ENCODE results near the gene TEK.

Gene TEK

GRCh38 chr9:27094640-27095298 lies 14.3 kb upstream of the TEK start:
- no peak for TF ChIP-seq CTCF (IDR thresholded peaks at IDR 0.05; ENCODE audit: insufficient read depth, low read depth, low read length, missing control alignments)
- H3K4me3 ChIP-seq (ENCODE audit: low read depth, low read length), result no peak overlapping the region
- no peak for DNase-seq (ENCODE audit: low read depth)

DNA sequence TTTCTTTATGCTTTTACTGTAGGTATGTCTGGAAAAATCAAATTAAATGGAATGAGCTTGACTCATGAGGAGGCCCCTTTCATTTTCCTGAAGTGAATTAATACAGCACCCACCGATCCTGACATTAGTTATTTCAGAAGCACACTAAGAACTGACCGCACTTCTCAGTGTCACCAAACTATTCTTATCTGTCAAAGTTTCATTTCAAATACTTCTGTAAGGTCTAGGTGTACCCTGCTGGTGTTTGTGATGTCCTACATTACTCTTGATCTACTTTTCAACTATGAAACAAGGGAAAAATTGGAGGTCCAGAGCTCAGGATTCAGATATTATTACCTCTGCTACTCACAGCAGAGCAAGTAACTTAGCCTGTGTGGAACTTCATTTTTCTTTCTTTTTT lies 1.8 kb upstream of the TEK start:
- no peak for TF ChIP-seq CTCF (IDR thresholded peaks at IDR 0.05; ENCODE audit: insufficient read depth, low read depth, low read length, missing control alignments)
- DNase-seq (ENCODE audit: low read depth), result peak; percentile 2
- no peak overlapping the region for H3K4me3 ChIP-seq (ENCODE audit: low read depth, low read length)

DNA sequence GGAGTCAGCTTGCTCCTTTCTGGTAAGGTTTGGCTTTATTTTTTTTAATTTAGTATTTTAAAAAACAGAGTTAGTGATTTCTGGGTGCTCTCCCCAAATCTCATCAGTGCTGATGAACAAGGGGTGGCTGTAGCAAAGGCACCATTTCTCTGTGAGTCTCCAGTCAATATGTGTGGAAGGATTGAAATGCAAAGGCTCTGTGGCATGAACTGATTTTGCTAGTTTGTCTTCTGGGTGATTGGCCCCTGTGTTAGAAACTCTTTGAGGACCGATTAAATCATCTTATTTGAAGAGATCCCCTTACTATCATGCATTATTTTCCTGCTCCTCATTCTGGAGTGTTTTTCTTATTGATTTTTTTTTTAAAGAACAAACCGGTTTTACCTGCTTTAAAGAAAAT lies 596 bp downstream of the TEK start:
- no peak overlapping the region for H3K4me3 ChIP-seq (ENCODE audit: low read depth, low read length)
- TF ChIP-seq CTCF (IDR thresholded peaks at IDR 0.05; ENCODE audit: insufficient read depth, low read depth, low read length, missing control alignments), result no peak
- DNase-seq (ENCODE audit: low read depth), result no peak

- no peak for TF ChIP-seq CTCF (IDR thresholded peaks at IDR 0.05; ENCODE audit: insufficient read depth, low read depth, low read length, missing control alignments)
- H3K4me3 ChIP-seq (ENCODE audit: low read depth, low read length), result no peak overlapping the region
These were observed 1.2 kb downstream of the TEK start for GRCh38 chr9:27110181-27110580.

GRCh38 chr9:27112235-27112634 lies 3.2 kb downstream of the TEK start:
- no peak for DNase-seq (ENCODE audit: low read depth)
- no peak overlapping the region for H3K4me3 ChIP-seq (ENCODE audit: low read depth, low read length)
- no peak for TF ChIP-seq CTCF (IDR thresholded peaks at IDR 0.05; ENCODE audit: insufficient read depth, low read depth, low read length, missing control alignments)

More at GRCh38 chr9:27110181-27110580, 1.2 kb downstream of the TEK start:
- no peak for DNase-seq (ENCODE audit: low read depth)

DNA sequence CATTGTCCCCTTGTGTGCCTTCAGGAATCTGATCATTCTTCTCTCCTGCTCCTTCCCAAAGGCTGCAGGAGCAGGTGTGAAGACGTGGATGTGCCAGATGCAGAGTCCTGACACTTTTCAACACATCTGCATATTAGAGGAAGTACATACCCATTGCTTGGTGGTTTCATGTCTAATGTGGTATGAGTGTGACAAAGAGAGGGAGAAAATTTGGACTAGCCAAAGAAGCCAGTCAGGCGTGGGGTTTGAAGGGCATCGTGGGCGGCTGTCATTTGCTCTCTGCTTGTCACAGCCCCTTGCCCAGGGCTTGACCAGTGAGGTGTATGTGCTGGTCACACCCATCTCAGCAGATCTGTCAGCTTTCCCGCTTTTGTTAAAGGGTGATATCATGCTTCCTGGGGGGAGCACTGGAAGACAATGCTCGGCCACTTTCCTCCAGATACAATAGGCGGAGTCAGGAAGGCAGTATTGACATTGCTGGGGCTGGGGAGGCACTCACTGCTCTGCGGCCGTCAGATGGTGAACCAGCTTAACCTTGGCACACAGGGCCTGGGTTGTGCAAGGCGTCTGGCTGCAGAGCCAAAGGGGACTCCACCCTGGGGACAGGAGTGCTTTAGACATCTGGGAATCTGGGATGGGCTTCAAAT lies 8.6 kb downstream of the TEK start:
- TF ChIP-seq CTCF (IDR thresholded peaks at IDR 0.05; ENCODE audit: insufficient read depth, low read depth, low read length, missing control alignments), result no peak
- no peak for DNase-seq (ENCODE audit: low read depth)

DNA sequence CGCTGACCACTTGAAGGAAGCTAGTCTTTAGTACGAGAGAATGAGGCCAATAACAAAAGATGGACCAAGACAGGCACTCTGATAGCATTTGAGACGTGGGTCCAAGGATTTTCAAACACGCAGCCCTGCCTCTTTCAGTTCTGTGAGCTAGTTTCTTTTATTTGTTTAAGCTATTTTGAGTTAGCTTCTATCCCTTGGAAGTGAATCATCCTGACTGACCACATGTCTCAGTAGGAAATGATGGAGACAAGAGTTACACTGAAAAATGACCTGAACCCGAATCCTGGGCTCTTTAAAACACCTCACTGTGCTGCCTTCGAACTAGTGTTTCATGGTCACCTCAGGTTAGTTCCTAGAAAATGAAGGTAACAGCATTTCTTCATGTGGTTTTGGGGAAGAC lies 9.9 kb downstream of the TEK start:
- TF ChIP-seq CTCF (IDR thresholded peaks at IDR 0.05; ENCODE audit: insufficient read depth, low read depth, low read length, missing control alignments), result no peak
- H3K4me3 ChIP-seq (ENCODE audit: low read depth, low read length), result no peak overlapping the region
- DNase-seq (ENCODE audit: low read depth), result no peak

More for the DNA sequence above, 8.6 kb downstream of the TEK start:
- H3K4me3 ChIP-seq (ENCODE audit: low read depth, low read length), result no peak overlapping the region

All from GM12865 (cell line).